RPMI7951 (cell line): ENCODE data around the gene NAV2. TPM values are rescaled to one million over a fixed set of nuclear protein-coding genes. Genes with fewer than 3 reads are reported as not detected.

Experiments used
- DNase-seq: peaks from one replicate; pipeline ENCODE4 v3.0.0-alpha.2; 2012; ENCODE audit warnings: low read depth
- total RNA-seq: library from RNA; depleted of rRNA; stranded (reverse); fragments of >200 nt; shearing (Covaris generic); gene quantifications from 2 replicates; pipeline ENCODE4 v1.2.3, GENCODE V29; 2014

NAV2 gene
- total RNA-seq, 1 experiment from 2014 or later: 7.1 TPM

DNA sequence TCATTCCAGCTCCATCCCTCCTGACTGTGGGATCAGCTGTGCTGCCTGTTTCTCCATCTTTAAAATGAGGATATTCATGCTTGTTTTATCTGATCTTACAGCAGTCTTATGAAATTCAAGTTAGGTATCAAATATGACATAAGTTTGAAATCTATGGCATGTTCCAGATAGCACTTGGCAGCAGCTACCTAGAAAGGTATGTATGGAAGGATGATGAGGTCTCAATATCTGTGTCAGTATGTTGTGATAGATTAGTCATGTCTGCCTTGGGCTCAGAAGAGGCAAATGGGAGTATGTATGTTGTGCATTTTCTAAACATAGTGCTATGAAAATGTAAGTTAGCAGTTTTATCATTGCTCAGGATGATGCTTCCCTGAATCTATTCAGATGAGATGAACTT, 122.1 kb downstream of the NAV2 start:
- DNase-seq: no peak

DNA sequence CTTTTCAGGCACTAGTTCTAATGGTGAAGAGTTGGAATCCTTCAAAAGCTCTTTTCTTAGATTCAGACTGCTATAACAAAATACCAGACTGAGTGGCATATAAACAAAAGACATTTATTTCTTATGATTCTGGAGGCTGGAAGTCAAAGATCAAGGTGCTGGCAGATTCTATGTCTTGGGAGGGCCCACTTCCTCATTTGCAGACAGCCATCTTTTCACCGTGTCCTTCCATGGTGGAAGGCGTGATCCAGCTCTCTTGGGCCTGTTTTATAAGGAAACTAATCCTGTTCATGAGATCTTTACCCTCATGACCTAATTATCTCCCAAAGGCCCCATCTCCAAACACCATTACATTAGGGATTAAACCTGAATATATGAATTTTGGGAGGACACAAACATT, 124.0 kb downstream of the NAV2 start:
- DNase-seq: no peak

DNA sequence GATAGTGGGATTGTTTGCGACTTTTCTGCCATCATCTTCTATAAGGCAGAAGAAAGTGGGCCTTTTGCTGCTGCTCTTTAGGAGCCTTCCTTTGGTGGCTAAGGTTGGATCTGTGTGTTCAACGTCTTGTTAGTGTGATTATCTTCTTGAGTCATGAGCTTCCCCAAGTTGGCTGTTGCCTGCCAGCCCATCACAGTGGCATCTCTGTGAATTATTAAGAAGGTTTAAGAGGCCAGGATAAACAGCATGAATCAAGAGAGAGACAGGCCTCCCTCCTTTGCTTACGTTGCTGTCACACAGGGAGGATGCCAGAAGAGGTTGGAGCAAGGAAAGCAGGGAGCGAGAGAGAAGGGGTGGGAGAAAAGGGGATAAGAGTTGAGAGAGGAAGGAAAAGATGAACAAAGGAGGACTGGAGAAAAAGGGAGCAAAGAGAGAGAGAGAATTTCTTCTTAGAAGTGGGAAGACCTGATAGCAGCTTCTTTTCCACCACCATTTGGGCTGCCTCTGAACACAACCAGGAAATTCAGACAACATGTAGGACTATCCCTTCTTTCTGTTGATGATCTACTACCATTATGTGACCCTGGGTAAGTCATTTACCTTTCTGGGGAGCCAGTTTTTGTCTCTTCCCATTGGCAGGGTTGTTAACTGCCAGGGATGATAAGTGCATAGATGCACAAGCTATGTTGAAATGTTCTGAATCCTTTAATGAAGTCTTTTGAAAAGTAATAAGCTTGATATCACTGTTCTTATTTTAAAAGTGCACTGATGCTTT, 126.5 kb downstream of the NAV2 start:
- DNase-seq: no peak

- DNase-seq: no peak
Measured at GRCh38 chr11:19840961-19841360, 128.3 kb downstream of the NAV2 start.

- DNase-seq: peak; percentile 10
Measured at GRCh38 chr11:19842505-19842904, 129.9 kb downstream of the NAV2 start.

DNA sequence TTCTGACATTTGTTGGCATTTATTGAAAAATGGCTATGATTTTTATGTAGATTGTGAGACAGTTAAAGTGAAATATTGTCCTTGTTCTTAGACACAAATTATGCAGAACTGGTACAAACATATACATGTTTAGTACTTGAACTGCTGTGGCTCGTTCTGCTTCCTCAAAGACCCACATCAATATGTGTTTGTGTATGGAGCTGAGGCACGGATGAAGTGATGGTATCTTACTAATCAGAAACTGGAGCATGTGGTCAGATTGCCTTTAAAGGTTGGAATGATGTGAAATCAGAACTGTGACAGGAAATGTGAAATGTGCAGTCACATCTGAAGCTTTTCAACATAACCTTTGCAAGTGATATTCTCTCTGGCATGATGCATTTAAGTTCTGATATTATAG, 130.4 kb downstream of the NAV2 start:
- no peak for DNase-seq

GRCh38 chr11:19844012-19844411, 131.4 kb downstream of the NAV2 start:
- no peak for DNase-seq

DNA sequence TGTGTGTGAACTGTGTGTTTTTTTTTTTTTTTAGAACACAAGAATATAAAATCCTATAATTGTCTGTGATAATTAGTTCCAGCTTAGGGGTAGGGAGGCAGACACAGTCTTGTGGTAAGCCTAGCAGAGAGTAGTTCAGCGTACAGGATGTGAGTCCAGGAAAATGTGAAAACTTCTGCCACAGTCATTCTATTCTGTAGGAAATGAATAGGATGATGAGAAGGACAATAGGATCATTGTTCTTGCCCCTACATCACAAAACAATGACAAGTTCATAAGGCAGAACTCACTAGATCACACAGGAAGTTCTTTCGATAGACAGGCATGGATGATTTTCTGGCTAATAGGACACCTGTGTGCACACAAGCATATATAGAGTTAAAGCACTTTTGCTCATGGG, 132.2 kb downstream of the NAV2 start:
- peak; percentile 24 for DNase-seq

DNA sequence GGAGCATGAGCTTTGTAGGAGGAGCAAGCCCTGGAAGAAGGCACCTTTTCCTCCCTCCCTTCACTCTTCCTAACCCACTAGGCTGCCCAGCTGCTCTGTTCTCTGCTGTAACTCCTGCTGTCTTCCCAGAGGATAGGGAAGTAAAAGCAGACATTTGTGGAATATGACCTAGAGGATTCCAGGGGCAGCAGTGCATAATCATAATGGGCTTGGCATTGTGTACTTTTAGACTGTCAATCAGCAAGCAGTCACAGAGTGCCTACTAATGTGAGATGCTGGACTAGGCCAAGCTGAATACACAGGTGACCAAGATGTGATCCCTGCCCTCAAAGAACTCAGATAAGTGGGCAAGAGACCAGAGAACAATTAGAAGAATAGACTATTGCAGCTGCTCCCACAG, 133.0 kb downstream of the NAV2 start:
- no peak for DNase-seq

GRCh38 chr11:19846654-19847305, 134.1 kb downstream of the NAV2 start:
- no peak for DNase-seq

GRCh38 chr11:19848219-19848618, 135.6 kb downstream of the NAV2 start:
- no peak for DNase-seq

- DNase-seq: peak; percentile 45
Measured at GRCh38 chr11:19849107-19849789, 136.6 kb downstream of the NAV2 start.

- peak; percentile 5 for DNase-seq
Measured at GRCh38 chr11:19849947-19850593, 137.4 kb downstream of the NAV2 start.

DNA sequence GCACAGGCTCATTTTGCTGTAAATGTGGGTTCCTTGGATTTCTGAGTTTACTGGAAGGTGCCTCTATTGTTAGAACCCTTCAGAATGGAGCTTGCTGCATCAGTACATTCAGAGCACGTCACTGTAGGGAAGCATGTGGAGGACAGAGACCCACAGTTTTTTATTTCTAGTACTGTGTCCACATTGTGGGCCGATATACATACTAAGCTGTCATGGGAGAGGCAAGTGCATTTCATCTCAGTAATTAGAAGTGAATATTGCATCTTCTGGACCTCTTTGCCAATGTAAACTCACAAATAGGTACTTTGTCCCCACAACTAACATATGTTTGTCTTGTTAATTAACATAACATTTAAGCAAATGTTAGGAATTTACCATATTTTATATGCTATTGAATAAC, 139.7 kb downstream of the NAV2 start:
- no peak for DNase-seq

DNA sequence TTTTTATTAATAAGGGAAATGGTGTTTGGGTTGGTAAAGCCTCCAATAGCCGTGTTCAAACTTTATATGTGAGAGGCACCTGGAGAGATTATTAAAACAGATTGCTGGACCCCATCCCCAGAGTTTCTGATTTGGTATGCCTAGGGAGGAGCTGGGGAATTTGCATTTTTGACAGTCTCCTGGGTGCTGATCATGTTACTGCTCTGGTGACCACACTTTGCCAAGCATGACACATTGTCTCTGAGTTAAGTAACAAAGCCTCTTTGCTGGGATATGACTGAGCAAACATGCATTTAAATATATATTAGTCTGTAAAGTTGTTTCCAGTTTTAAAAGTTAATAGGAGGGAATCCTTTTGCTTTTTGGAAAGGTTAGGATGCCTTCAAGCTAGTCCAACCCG, 140.4 kb downstream of the NAV2 start:
- DNase-seq: peak; percentile 25

DNA sequence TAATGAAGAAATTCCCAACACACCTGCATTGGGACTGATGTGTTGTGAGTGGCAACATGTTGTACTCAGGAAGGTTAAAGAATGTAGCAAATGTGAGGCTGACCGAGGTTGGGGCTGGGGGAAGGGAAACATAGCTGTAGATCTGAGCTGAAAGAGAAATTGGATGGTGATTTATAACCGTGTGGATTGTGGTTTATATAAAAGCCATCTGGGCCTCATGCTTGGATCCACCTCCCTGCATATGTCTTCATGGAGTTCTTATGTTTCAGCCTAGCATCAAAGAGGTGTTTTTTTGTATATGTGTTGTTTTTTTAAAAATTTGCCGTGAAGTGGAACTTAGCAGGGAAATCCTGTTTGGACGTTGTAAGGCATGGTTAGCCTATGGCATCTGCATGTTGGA, 141.3 kb downstream of the NAV2 start:
- DNase-seq: peak; percentile 27

GRCh38 chr11:19861171-19861570, 148.5 kb downstream of the NAV2 start:
- DNase-seq: no peak

DNA sequence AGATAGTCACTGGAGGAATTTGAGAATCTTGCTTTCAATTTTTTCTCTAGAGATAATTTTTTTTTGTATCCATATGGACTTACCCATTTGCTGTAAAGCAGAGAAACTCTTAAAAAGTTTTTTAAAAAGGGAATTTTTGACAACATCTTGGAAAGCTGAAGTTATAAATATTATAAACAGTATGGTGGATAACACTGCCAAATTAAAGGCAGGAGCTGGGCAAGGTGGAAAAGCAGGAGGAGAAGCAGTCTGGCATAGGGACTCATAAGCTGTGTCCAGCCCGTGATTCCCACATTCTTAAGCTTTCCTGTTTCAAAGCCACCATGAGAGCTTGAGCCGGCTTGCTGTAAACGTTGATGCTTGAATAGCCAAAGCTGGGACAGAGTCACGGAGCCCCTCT, 149.5 kb downstream of the NAV2 start:
- no peak for DNase-seq

DNA sequence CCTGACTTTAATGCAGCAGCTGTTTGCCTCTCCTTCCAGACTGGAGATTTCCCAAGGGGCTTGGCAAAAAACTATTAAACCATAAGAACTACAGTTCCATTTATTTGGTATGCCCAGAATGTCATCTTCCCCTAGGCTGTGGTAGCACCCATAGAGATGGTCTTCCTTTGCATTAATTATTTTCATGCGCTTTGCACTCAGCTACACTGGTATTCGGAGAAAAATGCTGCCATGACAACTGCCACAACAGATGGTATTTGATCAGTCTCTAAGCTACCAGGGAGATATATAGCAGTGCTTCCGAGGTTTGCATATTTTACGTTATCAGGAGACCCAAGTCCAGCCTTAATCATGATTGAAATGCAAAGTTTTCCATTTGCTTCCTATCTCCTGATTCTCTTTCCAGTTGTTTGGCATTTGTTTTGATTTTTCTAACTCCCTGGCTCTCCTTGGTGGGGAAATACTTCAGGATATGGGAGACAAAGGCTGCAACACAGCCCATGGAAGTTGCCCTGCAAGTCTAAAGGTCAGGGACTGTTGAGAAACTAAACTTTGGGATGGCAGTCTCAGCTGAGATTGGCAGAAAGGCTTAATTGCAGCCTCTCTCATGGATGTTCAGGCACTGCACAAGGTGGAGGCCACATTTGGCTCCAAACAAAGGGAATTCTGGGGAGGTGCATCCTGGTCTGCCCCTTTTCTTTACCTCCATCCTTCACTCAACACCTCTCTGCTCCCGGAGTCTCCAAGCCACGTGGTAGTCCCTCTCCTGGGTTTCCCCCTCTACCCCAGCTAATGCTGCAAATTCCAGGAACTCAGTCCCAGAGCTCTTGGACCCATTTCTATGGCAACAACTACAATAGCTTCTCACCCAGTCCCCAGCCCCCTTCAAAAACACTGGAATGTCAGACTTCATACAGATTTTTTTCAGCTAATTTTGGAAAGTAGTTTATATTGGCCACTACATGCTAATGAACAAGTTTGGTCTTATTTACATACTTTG, 151.8 kb downstream of the NAV2 start:
- DNase-seq: peak; percentile 25

- no peak for DNase-seq
Measured at GRCh38 chr11:19866037-19866436, 153.4 kb downstream of the NAV2 start.

DNA sequence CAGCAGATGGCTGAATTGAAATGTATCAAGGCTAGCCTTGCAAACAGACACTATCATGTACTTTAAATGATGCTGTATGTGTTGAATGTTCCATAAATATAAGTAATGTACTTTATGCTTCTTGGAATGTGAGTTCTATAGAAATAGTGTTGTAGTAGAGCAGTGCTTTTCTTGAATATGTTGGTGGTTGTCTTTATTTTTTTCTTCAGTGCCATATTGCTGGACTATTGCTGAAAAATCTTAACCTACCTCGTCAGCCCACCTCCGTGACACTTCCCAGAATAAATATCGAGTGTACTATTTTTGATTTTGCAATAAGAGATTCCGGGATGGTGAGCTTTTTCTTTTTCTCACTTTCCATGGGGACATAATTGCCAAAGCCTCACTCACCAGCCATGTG, 153.9 kb downstream of the NAV2 start:
- no peak for DNase-seq
